Stimulated activated CD4-positive, alpha-beta T cell treated with anti-CD3 and anti-CD28 coated beads, Interleukin-4, amount 100 ng/mL, for 48 hours (primary cell): ENCODE data around the gene AK8.

Experiments
- DNase-seq, 2 donors: peaks; one replicate each; pipeline ENCODE4 v3.0.0-alpha.2; 2020; ENCODE audit warnings: low read depth in 2 of 2

The AK8 gene

GRCh38 chr9:132861666-132862065 is 16.4 kb downstream of the AK8 start:
- no peak for DNase-seq

- no peak for DNase-seq
Observed at GRCh38 chr9:132858751-132859150, 19.3 kb downstream of the AK8 start.

- DNase-seq, result no peak
Observed at GRCh38 chr9:132857616-132858342, 20.3 kb downstream of the AK8 start.

- no peak for DNase-seq
Observed at GRCh38 chr9:132857031-132857430, 21.1 kb downstream of the AK8 start.

- DNase-seq, result no peak
Observed at GRCh38 chr9:132855904-132856303, 22.2 kb downstream of the AK8 start.

- no peak for DNase-seq
Observed at GRCh38 chr9:132854832-132855231, 23.3 kb downstream of the AK8 start.

GRCh38 chr9:132853482-132853881 is 24.6 kb downstream of the AK8 start:
- DNase-seq, result no peak

- DNase-seq, result no peak
Observed at GRCh38 chr9:132849185-132849706, 28.8 kb downstream of the AK8 start.

- no peak for DNase-seq
Observed at GRCh38 chr9:132846918-132847515, 31.1 kb downstream of the AK8 start.

GRCh38 chr9:132846109-132846917 is 31.8 kb downstream of the AK8 start:
- no peak for DNase-seq

- DNase-seq, result no peak
Observed at GRCh38 chr9:132842124-132843044, 35.7 kb downstream of the AK8 start.

GRCh38 chr9:132840980-132841379 is 37.1 kb downstream of the AK8 start:
- DNase-seq, result no peak

GRCh38 chr9:132838291-132838690 is 39.8 kb downstream of the AK8 start:
- DNase-seq, result no peak

GRCh38 chr9:132837501-132838286 is 40.4 kb downstream of the AK8 start:
- no peak for DNase-seq

- no peak for DNase-seq
Observed at GRCh38 chr9:132834343-132834742, 43.7 kb downstream of the AK8 start.

- no peak for DNase-seq
Observed at GRCh38 chr9:132833550-132834121, 44.4 kb downstream of the AK8 start.

GRCh38 chr9:132832171-132832881 is 45.8 kb downstream of the AK8 start:
- DNase-seq, result no peak

GRCh38 chr9:132828201-132828770 is 49.8 kb downstream of the AK8 start:
- DNase-seq, result no peak

GRCh38 chr9:132827366-132827765 is 50.7 kb downstream of the AK8 start:
- no peak for DNase-seq
